IPS-NIHi7 (cell line): ENCODE measurements around the gene SPATS2L.

ENCODE experiments used
- DNase-seq: peaks from one replicate; pipeline ENCODE4 v3.0.0; 2012; ENCODE audit warnings: mixed read lengths; ENCODE audit errors: extremely low spot score

The SPATS2L gene

DNA sequence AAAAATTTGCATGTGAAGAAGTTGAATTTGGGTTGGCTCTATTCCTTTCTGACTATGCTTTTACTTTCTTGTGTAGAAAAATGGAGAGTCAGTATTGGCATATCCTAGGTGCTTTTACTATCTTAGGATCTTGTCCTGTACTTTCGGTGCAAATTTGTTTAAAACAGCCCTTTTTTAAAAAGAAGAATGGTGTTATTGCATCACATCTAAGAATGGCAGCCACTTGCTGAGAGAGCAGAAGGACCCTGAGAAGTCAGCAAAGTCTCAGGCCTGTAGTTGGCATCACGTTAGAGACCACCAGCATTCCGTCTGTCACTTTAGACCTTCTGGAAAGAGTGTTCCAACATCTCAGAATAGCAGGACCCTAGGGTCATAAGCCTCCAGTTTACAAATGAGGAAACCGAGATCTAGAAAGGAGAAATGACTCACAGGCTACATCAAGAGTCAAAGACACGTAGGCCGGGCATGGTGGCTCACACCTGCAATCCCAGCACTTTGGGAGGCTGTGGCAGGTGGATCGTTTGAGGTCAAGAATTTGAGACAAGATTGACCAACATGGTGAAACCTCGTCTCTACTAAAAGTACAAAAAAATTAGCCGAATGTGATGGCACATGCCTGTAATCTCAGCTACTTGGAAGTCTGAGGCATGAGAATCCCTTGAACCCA lies 42.5 kb downstream of the SPATS2L start:
- no peak for DNase-seq

DNA sequence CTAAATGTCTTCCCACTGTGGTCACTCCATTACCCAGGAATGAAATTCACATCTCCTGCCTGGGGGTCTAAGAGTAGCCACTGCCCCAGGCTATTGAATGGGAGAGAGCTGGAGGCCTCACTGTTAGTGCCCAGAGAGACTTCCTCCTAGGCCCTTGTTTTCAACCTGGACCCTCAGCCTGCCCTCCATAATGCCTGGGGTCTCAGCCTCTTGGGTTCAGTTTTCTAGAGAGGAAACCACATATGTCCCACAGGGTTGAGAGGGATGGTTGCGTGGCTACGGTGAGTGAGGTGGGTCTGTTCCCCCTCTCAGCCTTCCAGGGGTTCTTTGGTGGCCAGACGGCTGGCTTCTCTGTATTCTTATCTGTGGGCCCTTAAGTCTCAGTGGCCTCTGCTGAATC lies 43.4 kb downstream of the SPATS2L start:
- DNase-seq, result no peak

DNA sequence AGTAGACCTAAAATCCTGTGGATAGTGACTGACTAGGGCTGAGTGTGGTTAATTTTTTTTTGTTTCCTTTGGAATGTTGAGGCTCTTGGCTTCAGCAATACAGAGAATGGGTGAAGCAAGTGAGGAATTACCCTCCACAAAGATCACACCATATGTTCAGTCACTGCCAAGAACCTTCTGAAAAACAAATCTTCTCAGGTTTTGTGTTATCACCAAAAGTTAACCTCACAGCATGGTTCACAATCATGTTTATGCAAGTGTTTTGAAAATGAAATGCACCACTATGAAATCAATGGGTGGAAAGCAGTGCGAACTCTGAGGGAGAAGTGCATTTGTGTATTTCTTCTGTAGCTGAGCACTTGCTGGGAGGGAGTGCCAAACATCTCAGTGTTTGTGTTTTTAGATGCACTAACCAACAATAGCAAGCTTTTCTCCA lies 44.4 kb downstream of the SPATS2L start:
- no peak for DNase-seq

DNA sequence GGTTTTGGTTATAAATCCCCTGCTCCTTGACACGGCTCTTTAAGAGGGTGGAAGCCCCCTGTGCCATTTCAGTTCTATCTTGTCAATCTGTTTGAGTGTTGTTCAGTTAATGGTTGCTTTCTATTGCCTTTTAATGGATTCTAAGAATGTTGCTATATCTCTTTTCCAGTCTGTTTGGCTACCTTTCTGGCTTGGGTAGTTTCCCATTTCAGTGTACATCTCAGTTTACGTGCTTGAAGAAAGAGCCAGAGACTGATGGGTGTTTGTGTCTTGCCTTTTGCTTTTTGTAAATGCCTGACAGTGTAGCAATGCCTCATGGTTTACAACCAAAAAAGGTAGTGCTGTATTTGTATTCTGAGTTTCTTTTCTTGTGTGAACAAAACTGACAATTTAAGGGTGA lies 45.3 kb downstream of the SPATS2L start:
- DNase-seq, result no peak

DNA sequence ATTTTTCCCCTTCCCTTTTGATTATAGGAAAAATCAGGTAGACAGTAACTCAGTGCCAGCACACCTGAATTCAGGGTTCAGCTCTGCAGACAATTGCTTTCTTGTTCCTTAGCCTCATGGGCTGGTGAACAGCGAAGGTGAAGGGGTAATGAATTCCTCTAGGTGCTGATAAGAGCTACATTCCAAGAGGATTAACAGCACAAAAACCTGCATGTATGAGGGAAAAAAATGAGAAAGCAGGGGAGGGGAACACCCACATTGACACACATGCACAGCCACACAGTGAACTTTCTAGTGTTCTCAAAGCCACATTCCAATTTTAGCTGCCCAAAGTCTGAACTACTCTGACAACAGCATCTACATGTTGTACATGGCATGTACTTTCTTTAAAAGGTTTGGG lies 46.1 kb downstream of the SPATS2L start:
- no peak for DNase-seq

DNA sequence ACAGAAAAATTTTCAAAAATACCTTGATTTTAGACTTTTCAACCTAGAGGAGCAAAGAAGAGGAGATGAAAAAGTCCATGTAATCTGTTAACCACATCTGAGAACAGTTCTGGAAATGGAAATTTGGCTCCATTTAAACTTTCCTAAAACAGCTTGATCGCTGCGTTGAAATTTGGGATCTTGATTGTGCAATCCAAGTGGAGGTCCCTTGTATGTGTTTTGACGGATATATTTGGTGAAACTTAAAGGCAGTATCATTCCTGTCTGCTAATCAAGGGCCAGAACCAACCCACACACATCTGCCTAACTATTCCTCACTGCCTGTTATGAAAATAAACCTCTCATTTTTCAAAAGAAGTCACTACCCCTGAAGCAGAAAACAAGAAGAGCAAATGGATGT lies 46.6 kb downstream of the SPATS2L start:
- no peak for DNase-seq

DNA sequence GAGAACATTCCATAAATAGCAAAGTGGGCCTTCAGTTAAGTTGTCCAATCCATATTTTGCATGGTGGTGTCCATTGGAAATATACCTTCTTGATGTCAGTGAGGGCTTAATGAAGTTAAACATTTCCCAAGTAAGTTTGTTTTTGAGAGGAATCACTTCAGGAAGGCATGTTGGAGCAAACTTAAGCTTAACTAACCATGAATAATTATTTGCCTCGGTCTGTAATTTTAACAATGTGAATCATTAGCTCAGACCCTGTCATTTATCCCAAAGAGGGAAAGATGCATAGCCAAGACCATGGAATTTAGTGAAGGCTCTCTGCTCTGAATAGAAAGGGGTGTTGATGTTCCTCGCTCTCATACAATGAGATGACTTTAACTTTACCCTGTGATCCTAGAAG lies 47.4 kb downstream of the SPATS2L start:
- no peak for DNase-seq

DNA sequence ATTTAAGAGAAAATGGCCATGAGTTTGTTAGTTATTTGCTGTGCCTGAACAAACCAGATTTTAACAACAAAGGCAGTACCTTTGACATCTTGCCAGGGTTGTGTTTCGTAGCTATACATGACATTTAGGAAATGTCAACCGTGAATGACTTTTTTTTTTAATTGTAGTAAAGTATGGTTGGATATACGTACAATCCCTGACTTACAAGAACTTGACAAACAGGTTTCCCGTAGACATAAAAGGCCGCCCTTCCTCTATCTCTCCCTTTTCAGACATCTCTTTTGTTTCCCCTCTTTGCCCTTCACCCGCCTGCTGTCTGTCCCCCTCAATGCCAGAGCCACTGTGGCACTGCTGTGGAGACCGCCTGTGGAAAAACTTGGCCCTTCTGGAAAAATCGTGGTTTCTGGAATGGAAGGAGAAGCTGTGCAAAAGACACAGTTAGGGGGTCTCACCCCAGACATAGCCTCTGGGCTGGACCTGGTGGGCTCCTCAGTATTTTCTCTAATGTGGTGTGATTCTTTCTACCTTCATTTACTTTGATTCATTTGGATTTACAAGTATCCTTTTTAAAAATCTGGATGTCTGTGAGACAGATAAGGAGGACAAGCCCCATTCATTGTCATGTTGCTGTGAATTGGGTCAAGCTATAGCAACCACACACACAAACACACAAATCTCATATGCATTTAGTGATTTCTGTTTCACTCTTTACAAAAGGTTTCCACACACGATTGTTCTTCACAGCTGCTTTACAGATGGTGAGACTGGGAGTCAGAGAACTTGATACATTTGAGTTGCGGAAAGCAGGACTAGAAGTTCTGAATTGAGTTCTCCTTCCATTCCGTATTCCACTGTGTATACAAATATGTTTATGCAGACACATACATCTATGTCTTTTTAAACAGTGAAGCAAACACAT lies 48.6 kb downstream of the SPATS2L start:
- no peak for DNase-seq

DNA sequence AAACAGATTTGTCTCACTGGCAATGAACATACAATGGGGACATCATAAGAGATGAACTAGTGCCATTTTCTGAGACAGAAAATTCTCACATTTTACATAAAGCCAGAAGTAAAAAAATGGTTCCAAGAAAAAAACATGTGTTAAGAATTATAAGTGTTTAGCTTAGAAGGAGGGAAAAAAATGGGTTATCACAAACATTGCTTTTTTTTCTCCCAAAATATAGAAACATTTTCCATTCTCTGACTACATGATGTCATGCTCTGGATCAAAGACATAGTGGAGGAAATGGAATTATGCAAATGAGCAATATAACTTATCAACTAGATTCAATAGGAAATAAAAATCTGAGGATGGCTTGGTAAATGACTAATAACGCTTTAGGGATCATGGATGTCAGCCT lies 49.8 kb downstream of the SPATS2L start:
- DNase-seq, result no peak

DNA sequence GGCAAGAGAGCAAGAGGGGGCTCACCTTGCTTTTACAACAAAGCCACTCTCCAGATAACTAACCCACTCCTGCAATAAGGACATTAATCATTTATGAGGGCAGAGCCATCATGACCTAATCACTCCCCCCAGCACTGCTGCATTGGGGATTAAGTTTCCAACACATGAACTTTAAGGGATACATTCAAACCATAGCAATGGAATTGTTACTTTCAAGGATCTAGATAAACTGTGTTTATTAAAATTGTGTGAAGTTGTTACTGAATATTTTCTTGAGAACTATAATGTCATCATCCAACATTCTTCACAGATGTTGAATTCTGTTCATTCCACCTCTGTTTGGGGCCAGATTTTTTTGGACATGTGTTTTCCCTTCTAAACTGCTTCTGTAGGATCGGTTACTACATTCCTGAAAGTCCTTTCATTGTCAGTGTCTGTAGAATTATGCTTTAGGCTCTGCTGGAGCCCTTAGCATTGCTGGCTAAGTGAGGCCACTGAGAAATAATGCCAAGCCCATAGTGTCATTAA lies 50.4 kb downstream of the SPATS2L start:
- DNase-seq, result no peak

DNA sequence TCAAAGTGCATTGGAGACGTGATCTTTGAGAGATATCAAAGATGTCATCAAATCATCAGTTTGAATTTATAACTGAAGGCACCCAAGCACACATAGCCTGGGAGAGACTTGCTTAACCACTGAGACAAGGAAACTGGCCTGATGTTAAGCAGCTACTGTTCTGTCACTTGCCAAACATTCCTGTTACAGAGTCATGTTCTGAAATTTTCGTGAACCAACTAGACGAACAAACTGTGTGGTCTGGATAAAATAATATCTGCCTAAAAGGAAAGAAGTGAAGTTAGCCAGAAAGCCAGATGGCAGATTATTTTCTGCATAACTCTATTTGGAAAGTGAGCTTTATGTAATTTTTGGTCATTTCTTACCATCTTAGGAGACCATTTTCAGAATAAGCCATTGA lies 51.4 kb downstream of the SPATS2L start:
- no peak for DNase-seq

DNA sequence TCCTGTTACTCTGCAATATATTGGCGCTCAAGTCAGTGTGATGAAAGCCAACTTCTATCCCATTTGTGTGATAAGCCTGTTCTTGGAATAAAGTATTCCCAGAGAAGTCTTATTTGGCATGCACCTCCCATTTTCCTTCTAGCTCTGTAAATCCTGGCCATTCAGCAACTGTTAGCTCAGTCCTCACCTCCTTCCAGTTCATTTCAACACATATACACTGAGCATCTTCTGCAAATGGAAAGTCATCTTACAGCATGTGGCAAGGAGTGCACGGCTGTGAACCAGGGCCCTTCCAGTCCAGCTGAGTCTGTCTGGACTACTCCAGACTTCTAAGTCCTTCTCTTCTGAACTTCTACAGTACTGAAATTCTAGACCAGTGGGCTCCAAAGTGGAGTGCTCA lies 53.1 kb downstream of the SPATS2L start:
- DNase-seq, result no peak

DNA sequence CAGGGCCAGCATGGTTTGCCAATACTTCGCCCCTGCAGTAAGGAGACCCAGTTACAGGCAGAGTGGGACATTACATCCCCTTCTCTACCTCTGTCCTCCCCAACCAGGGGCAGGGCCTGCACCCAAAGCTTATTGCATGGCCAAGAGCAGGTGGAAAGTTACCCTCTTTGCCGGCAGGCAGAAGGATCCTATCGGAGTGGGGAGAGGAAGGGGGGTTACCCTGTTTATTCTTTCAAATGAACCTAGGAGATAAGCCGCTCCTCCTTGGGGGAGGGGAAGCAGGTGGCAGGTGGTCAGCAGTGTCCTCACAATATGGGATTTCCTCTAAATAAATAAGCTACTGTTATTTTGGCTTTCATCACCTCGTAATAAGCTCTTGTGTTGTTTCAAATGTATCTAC lies 53.9 kb downstream of the SPATS2L start:
- no peak for DNase-seq

DNA sequence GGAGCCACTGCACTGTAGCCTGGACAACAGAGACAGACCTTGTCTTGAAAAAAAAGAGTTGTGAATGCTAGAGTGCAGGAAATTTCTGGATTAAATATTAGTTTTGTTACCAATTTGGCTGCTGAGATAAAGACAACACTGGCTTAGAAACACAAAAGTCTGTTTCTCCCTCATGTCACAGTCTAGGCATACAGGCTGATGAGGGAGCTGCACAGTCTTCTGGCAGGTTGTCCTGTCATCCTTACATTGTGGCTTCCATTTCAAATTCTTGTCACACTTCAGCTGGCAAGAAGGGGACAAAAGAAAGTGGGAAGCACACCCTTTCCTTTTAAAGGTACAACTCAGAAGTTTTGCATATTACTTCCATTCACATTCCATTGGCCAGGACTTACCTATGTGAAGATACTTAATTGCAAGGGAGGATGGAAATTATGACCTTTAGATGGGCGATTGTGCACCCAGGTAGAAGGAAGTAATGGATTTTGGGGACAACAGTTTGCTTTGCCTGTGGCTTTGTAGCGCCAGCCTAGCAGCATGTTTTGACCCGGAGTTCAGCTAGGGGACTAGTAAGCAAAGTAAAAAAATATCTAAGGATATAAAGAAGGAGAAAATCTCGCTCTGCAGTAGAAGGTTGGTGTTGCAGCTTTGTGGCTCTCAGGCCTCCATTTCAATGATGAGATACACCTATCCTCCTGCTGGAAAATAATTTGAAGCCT lies 55.9 kb downstream of the SPATS2L start:
- no peak for DNase-seq

DNA sequence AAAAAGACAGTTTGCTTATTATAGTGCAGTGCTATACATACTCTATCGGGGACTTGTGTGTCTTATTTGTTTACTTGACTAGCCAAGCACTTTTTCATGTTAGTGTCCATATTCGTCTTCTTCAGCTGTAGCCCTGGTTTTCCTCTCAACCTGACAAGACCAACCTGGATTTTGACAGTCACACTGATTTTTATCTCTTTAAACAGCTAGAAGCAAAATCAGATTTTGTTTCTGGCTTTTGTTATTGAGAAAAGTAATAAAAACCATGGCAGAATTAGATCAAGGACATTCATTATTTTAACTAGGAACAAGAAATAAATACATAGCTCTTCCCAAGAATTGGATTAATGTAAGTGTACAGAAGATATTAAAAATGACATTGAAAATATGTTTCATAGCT lies 56.8 kb downstream of the SPATS2L start:
- DNase-seq, result no peak

DNA sequence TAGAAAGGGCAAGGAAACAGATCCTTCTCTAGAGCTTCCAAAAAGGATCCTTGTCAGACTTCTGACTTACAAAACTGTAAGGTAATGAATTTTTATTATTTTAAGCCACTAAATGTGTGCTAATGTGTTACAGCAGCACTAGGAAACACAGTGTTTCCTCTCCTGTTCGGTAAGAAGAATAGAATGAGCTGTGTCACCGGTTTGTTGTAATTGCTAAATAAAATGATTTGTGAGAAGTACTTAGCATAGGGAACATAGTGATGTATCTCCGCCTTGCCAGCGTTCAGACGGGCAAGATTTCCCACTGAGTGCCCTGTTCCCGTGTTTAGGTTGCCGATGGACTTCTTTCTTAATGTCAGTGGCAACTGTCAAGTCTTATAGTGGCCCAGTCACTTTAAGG lies 57.6 kb downstream of the SPATS2L start:
- DNase-seq, result no peak

DNA sequence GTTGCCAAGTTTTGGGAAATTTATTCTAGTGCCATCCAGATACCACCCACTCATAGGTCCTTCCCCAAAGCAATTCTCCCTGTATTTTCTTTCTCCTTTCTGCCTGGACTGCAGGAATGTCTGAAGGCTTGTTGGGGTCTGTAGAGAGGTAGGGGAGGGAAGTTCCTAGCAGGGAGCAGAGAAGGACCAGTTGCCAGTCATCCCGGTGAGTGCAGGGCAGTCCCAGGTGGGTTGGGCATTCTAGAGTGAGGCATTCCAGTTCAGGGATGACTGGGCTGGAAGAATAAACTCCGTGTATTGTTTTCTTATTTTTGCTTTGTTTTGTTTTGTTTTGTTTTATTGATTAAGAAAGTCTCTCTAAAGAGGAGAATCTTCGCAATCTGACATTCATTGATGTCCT lies 58.1 kb downstream of the SPATS2L start:
- DNase-seq, result no peak

DNA sequence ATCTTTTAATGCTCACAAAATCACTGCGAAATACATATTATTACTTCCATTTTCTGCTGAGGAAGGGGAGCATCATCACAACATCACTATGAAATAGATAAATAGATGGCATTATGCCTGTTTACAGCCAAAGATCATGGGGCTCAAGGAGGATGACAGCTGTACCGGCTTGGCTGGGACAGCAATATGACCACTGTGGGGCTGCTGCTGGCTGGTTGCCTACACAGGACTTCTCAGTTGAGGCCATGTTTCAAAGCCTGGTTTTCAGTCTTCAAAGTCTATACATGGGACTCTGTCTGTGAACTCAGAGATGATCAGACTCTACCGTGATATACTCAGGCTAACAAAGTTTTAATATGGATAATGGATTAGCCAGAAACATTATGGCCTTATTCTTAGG lies 58.7 kb downstream of the SPATS2L start:
- no peak for DNase-seq

DNA sequence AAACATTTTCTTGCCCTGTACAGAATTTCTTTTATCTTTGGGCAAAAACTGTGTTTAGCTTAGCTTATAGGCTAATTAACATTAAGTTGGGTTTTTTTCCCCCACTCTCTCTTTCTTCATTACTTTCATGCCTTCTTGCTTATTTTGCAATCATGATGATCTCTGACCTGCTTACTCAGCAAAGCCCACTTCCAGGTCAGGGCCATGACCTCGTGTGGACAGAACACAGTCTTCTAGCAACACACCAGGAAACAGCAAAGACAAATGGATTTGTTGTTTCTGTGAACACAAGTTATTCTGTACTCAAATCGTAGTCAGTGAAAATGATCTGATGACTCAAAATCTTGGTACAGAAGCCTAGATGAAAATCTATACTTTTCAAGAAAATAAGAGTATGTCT lies 60.7 kb downstream of the SPATS2L start:
- no peak for DNase-seq

DNA sequence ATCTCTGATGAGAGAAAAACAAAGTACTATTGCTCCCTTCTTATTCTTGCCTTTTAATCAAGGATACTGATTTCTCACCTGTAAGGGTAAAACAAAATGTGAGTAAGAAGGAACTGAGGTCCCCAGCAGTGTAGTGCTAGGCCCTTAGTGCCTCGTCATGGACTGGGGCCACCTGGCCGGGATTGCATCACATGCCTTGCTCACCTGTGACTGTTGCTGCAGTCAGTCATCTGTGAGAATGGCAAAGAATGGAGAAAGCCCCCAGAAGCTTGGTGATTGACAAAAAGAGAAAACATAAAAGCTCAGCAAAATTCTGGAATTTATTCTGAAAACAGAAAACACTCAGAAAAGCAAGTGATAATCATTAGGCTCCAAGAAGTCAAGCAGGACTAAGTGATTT lies 63.4 kb downstream of the SPATS2L start:
- no peak for DNase-seq

DNA sequence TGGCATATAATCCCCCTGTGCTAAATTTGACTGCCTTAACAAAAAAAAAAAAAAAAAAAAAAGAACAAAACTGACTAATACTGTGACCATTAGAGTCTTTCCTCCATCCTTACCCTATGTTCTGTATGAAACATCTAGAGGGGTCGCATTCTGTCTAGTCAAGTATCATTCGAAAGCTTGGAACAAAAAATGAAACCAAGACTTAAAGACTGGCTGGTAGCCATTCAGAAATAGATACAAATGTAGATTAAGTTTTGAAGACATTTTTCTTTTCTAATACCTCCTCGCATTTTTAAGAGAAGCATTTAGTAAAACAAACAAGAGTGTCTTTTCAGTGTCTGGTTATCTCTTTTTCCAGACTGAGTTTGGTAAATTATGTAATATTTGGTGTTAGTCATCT lies 66.7 kb downstream of the SPATS2L start:
- DNase-seq, result no peak

DNA sequence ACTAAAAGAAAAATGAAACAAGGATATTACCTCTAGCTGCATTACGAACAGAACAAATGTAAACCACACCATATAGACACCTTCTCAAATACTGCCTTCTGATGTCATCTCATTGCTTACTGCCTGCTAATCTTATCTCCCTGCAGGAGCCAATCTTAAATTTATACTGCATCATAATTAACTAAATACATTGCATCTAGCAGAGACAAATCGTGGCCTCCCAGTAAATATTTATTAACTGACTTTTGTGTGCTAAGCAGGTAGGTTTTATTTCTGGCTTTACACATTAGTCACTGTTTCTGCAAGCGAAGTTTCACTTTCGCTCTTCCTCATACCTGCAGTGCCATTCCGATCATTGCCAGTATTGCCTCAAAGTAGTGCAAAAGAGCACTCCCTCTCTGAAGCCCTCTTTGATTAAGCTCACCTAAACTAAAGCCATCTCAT lies 67.5 kb downstream of the SPATS2L start:
- no peak for DNase-seq
